HG02678 (cell line): ENCODE measurements around the gene KRT84.
"Not testable (repeated sequence)": the region's sequence is repeated elsewhere in the genome, so short reads cannot be mapped to it uniquely, and the experiment has no call there.

Experiments
- ATAC-seq: cut with Tn5 transposase; IDR thresholded peaks from one replicate; pipeline ENCODE4 v1.9.1; 2021; ENCODE audit warnings: mild to moderate bottlenecking, moderate library complexity; ENCODE audit not compliant: unreplicated experiment

KRT84 gene

GRCh38 chr12:52411815-52412214, 26.4 kb upstream of the KRT84 start:
- ATAC-seq: no peak

GRCh38 chr12:52410589-52411248, 25.3 kb upstream of the KRT84 start:
- not testable (repeated sequence) for ATAC-seq

- no peak for ATAC-seq
These were observed 22.5 kb upstream of the KRT84 start for GRCh38 chr12:52407918-52408317.

GRCh38 chr12:52405922-52406385, 20.5 kb upstream of the KRT84 start, which contains the start of gene KRT82:
TSS of gene KRT82 (minus strand) at chr12:52406335. CDS start at chr12:52406277, 58 bp downstream.
- ATAC-seq: no peak

GRCh38 chr12:52404951-52405350, 19.5 kb upstream of the KRT84 start:
- ATAC-seq: no peak

GRCh38 chr12:52403561-52403960, 18.1 kb upstream of the KRT84 start:
- ATAC-seq: no peak

GRCh38 chr12:52402873-52403540, 17.6 kb upstream of the KRT84 start:
- ATAC-seq: no peak

- ATAC-seq: no peak
These were observed 16.9 kb upstream of the KRT84 start for GRCh38 chr12:52402377-52402776.

- ATAC-seq: no peak
These were observed 16.5 kb upstream of the KRT84 start for GRCh38 chr12:52401926-52402325.

GRCh38 chr12:52401526-52401925, 16.1 kb upstream of the KRT84 start:
- no peak for ATAC-seq

- ATAC-seq: no peak
These were observed 15.5 kb upstream of the KRT84 start for GRCh38 chr12:52400906-52401305.

GRCh38 chr12:52399756-52400155, 14.3 kb upstream of the KRT84 start:
- no peak for ATAC-seq

GRCh38 chr12:52398176-52398575, 12.7 kb upstream of the KRT84 start:
- no peak for ATAC-seq

- ATAC-seq: no peak
These were observed 11.2 kb upstream of the KRT84 start for GRCh38 chr12:52396656-52397055.

GRCh38 chr12:52395761-52396434, 10.4 kb upstream of the KRT84 start:
- ATAC-seq: no peak

- no peak for ATAC-seq
These were observed 9.5 kb upstream of the KRT84 start for GRCh38 chr12:52394836-52395405.

GRCh38 chr12:52392465-52393007, 7.1 kb upstream of the KRT84 start:
- no peak for ATAC-seq

GRCh38 chr12:52391618-52392002, 6.2 kb upstream of the KRT84 start:
- no peak for ATAC-seq

- no peak for ATAC-seq
These were observed 5.5 kb upstream of the KRT84 start for GRCh38 chr12:52390739-52391617.
